GM21423 (cell line): ENCODE data around the gene SSTR1.

Experiments
- ATAC-seq: cut with Tn5 transposase; IDR thresholded peaks from one replicate; pipeline ENCODE4 v1.9.1; 2021; ENCODE audit warnings: mild to moderate bottlenecking, moderate library complexity; ENCODE audit not compliant: unreplicated experiment

SSTR1 gene

DNA sequence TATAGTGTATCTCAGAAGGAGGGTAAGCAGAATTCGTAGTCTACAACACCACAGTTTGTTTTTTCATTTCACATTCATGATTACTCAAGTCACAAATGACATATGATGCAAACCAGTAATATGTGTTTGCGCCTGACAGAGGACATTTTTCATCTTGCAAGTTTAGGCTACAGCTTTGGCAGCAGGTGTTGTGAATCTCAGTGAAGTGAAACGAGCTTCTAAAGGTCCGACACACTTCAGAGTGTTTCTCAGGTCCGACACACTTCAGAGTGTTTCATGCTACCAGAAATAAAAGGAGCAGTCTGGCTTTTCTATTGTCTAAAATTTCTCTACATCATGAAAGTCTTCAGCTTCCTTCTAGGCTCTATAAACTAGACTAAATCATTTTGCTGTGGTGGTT, 25.5 kb downstream of the SSTR1 start:
- no peak for ATAC-seq

DNA sequence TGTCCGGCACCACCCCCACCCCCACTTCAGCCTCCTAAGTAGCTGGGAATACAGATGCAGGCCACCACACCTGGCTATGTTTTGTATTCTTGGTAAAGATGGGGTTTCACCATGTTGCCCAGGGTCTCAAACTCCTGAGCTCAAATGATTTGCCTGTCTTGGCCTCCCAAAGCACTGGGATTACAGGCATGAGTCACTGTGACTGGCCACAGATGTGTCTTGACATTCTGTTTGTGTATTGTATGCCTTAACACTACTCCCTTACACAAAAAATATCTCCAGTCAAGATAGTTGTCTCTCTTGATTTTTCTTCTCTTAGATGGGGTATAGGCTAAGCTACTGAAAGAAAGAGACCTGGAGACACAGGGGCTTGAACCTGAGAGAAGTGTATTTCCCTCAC, 30.6 kb downstream of the SSTR1 start:
- no peak for ATAC-seq

DNA sequence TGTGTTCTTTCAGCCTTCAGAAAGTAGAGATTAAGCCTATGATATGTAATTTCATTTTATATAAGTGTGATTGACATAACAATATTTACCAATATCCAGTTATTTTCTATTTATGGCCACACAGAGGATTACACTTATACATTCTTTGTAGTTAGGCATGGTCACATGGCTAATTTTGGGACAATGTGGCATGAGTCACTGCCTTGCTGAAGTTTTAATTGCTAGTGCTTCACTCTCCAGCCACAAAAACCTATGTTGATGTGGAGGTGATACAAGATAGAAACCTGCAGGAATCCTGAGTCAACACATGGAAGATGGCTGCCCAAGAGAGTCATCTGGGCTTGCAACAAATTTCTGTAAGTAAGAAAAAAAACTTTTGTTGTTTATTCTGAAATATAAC, 31.2 kb downstream of the SSTR1 start:
- no peak for ATAC-seq

DNA sequence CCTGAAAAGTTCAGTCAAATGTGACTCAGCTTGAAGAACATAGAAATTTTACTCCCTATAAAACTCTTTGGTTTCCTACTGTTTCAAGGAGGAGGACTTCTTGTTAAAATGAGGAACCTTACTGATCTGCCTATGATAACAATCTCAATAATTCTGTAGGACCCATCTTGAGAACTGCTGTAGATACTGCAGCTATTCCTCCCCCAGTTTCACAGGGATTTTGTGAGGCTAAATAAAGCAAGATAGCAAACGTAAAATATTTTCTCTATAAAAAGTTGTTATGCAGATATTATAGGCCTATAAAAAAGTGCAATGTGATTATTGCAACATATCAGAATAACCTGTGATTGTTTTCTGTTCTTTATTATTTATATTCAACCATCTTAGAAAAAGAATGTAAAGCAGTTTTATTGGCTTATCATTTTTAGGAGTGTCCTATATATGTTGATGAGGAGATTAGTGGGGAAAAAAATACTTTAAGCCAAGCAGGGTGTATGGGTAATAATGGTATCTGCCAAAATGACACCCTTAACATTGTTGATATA, 36.1 kb downstream of the SSTR1 start:
- ATAC-seq = no peak

DNA sequence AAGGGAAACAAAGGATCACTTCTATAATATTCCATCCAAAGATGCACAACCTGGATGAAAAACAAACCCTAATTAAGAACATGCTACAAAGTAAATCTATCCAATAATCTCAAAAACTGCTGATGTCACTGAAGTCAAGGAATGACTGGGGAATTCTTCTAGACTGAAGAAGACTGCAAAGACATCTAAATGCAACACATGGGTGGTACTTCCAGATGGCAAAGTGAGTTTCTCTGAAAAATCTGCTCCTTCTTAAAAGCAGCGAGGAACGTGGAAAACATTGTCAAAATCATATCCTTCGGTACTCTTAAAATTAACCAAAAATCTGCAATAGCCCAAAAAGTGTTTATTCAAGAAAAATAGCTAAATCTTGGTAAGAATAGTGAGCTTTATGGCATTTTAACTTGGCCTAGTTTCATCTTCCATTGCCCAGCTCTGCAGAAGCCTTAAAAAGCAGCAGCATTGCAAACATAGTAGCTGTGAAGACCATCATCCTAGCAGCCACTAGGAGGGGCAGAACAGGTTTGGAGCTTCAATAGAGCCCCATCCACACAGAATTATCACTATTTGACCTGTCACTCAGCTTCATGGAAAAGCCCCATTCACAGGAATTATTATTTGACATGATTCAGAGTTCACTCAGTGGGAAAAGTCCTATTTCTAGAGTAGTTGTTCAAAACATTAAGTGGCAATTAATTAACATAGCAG, 40.8 kb downstream of the SSTR1 start:
- no peak for ATAC-seq

DNA sequence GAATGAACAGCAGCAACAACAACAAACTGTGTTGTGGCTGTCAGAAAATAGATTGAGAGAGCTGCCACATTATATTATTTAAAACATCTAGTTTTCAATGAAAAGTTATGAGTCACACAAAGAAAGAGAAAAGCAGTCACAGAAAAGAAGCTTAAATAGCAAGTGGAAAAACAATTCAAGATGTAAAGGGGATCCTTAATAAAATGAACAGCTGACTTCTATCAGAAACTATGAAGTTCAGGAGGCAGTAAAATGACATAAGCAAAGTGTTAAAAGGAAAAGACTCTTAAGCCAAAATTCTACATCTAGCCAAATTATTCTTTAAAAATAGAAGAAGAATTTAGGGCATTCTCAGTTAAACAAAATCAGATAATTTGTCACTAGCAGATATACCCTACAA, 42.6 kb downstream of the SSTR1 start:
- no peak for ATAC-seq

DNA sequence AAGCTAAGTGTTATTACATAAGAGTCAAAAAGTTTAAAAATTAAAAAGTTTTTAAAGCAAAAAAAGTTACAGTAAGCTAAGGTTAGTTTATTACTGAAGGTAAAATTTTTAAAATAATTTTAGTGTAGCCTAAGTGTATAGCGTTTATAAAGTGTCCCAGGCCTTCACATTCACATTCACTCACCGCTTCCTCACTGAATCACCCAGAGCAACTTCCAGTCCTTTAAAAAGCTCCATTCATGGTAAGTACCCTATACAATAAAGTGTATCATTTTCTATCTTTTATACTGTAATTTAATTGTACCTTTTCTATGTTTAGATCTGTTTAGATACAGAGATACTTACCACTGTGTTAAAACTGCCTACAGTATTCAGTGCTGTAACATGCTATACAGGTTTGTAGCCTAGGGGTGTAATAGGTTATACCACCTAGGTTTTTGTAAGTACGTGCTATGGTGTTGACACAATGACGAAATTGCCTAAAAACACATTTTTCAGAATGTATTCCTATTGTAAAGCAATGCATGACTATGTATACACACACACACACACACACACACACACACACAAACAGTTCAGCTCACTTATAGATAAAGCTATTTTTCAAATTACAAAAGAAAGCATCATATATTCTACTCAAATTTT, 44.5 kb downstream of the SSTR1 start:
- no peak for ATAC-seq

DNA sequence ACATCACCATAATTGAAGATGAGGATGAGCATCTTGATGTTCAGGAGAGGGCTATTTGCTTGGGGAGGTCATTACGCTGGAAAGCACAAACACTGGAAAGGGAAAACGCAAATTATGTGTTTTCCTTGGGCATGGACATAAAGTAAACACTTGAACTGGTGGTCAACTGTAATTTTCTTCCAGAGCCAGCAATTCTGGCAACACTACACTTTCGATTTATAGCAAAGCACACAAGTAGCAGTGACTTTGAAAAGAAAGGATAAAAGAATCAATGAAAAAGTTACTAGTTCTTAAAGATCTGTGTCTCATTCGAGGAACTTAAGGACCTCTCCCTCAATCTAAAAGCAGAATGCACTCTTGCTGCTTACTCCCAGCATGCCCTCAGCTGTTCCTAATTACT, 46.0 kb downstream of the SSTR1 start:
- ATAC-seq = no peak

DNA sequence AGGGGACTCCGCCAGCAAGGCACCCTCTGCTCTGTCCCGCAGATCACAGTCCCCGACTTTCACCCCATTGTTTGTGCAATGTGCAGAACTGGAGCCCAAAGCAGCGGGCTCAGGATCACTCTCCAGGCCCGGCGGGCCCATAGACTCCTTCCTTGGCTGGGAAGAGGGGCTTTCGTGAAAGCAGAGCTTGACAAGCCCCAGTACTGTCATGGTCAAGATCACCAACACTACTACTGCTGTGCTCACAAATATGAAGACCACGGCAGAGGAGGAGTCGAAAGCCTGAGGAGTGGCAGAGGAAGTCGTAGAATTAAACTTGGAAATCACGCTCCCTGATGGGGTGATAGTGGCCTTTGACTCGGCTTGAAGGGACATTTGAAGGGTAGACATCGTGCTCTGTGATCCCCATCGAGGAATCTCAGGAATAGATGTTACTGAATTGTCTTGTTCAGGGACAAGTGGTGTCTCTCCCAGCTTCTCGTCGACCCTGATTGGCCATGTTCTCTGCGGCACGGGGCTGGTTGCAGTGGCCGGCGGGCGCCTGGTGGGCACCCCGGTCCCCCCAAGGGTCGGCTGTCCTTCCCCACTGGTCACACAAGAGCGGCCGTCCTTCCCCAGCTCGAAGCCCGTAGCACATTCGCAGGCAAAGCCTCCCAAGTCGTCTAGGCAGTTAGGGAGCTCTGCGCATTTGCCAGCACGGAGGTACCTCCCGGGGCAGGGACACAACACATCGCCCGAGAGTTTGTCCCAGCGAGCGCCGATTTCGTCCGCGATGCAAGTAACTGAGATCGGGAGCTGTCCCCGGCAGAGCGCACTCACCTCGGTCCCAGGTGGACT, 47.1 kb downstream of the SSTR1 start:
- no peak for ATAC-seq

DNA sequence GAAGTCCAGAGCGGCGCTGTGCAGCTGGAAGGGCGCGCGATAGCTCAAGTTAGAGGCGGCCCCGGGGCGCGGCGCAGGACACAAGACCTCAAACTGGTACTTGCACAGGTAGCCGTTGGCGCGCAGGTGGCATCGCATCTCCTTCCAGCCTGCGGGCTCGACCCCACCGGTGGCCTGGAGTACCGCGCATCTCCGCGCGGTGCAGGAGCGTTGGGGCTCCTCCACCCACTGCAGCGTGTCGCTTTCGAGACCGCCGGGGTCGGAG, 47.6 kb downstream of the SSTR1 start:
- no peak for ATAC-seq

DNA sequence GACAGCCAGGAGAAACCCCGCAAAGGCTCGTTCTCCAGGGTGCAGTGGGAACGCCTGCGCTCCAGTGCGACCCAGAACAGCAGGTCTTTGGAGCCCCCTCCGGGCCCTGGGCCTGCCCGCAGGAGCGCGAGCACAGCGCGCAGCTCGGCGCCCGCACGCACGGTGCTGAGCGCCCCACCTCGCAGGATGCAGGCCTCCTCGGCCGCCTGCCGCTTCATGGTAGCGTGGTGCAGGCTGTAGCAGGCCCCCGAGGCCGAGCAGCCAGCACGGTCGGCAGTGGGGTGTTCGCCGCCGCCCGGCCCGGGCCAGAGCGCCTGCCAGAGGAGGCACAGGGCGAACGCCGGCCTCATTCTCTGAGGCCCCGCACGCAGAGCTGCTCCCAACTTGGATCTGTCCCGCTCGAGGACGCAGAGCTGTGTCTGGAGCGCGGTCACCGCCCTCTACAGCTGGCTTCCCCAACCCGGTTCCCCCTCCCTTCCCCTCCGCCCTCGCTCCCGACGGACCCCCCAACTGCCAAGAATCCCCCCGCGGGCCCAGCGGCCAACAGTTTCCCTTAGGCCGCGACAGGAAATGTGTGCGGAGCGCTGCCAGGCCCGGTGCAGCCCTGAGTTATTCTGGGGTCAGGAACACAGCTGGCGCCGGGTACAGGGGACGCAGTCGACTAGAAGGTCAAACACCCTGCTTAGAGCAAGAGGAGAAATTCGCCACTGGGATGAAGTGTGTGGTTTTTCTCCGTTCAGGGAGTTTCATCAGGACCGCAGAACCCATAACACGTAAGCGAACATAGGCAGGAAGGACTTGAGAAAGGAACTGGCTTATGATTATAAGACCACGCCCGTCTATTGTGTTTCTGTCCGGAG, 48.2 kb downstream of the SSTR1 start, which contains the start of gene CLEC14A:
CLEC14A (minus strand) TSS at position 421 of the 860 bp plus-strand sequence; CDS start at position 350, 71 bp downstream.
- peak; percentile 53 for ATAC-seq

DNA sequence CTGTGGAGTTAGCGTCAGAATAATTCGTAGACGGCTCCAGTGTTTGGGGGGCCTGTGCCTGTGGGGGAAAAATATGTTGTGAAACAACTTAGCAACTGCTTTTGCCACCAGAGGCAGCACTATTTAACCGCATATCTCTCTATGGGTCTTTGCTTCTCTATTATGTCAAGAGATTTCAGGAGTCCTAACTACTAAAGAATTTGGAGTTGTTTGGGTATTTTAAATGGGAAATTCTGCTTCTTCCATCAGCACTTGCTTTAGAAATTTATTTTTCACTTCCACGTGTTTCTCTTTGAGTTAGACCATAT, 48.8 kb downstream of the SSTR1 start:
- no peak for ATAC-seq

DNA sequence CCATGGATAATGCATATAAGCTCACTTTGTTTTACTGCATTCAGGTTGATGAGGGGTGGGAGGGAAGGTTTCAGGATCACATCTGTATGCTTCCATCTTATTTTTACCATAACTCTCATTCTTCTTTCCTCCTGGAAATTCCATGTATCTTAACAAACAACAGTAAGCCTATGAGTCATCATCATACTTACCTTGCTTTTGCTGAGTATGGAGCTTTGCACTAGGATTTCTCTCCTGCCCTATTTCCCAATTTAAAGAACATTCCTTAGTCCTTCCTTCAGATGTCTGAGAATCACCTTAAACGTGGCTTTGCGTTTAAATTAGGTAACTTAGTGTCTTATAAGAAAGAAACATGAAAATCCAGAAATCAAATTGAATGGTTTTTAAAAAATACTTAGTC, 49.8 kb downstream of the SSTR1 start:
- no peak for ATAC-seq

DNA sequence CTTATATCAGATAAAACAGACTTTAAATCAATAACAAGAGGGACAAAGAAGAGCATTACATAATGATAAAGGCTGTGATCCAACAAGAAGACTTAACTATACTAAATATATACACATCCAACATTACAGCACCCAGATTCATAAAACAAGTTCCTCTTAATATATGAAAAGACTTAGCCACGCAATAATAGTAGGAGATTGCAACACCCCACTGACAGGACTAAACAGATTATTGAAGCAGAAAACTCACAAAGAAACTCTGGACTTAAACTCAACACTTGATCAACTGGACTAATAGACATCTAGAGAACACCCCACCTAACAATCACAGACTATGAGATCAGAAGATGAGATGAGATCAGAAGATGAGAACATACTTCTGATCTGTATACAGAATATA, 53.9 kb downstream of the SSTR1 start:
- ATAC-seq = no peak
